ENCODE results near the gene GLB1L3.
"Not testable (repeated sequence)": the region's sequence is repeated elsewhere in the genome, so short reads cannot be mapped to it uniquely, and the experiment has no call there.

GLB1L3 gene

DNA sequence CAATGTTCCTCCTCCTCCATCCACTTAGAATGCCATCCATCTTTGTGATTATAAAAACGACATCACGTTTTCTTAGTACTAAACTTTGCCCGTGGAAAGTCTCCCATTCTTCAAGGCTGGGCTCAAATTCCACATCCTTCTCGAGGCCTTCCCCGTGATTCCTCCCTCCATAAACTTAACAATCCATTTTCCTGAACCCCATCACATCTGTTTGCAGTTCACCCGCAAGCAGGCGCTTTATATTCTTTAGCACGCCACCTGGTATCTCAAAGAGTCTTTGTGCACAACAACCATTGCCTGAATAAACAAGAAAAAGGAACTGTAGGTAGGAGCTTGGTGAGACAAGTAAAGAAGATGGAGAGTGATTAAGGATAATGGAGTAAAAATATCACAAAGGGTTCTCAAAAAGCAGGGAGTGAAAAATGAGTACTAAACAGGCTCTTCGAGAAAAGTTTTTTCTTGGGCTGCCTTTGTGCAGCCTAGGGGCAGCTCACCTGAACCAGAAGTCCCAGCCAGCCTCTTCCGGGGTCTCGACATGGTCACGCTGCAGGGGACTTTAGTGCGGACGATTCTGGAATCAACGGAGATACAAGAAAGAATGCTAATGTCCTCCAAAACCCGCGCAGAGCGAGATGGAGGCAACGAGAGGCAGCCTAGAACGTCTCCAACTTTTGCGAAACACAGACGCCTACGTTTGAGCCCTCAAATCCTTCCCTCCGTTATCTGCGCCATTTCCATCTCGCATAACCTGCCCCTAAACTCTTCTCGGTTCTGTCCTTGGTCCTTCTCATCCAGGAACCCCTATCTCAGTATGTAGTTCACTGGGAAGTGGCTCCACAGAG, 23.6 kb upstream of the GLB1L3 start:
- peak; percentile 47 for DNase-seq (ENCODE audit: low spot score)

DNA sequence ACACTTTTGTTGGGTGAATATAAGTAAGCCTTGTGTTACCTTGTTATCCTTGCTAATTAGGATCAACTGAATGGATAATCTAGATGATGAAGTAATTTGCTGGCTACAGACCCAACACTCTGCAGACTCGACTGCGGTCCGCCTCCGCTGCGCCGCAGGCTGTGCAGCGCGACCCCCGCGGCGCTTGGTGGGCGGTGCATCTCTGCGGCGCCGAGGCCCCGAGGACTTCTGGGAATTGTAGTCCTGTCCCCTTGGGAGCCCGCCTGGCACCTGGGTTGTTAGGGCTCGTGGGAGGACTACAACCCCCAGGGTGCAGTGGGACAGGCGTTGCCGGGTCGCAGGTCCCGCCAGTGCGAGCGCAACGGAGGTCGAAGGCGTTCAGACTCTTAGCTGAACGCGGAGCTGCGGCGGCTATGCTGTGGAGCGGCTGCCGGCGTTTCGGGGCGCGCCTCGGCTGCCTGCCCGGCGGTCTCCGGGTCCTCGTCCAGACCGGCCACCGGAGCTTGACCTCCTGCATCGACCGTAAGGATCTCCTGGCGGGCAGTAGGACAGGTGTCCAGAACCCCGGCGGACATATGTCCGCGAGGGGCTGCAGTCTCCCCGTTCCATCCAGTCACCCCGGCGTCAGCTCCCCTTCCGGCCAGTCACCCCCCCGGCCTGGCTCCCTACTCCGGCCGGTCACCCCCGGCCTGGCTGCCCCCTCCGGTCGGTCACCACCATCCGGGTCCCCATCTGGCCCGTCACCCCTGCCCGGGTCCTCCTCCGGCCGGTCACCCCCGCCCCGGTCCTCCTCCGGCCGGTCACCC, 22.8 kb upstream of the GLB1L3 start, which contains the start of the genes ACAD8 and THYN1:
Gene ACAD8, plus strand, starts transcription at position 381 of the 806 bp plus-strand sequence. Its CDS starts 33 bp downstream, at position 414.
Gene THYN1, minus strand, starts transcription at position 165 of the 806 bp plus-strand sequence. CDS start 470 bp downstream, outside the sequence.
- peak; percentile 98 for DNase-seq (ENCODE audit: low spot score)

DNA sequence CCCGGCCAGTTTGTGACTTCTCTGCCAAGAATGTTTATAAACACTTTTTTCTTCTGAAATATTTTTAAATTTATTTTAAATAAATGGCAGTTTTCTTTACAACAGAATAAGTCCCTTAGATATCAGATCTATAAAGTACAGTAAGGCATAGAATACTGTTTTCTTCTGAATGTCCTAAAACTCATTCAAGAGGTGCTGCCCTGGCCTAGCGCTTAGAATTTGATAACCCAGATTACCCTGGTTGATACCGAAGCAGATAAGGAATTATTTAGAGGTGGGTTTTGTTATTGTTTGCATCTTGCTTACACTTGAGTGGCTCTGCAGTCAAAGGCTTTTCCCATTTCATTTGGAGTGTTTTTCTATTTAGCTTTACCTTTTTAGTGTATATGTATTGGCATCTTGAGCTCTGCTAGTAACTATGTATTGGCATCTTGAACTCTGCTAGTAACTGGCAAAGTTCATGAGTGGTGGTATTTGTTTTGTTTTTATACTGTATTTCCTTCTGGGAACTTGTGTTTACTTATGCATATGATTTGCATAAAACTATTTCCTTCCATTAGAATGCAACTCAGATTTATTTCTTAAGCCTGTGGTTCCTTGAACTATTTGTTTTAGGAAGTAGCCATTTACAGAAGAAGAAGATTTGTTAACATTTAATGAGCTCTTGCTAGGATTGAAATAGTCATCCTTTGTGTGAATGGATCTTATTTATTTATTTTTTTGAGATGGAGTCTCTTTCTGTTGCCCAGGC, 21.6 kb upstream of the GLB1L3 start:
- DNase-seq (ENCODE audit: low spot score), result no peak

DNA sequence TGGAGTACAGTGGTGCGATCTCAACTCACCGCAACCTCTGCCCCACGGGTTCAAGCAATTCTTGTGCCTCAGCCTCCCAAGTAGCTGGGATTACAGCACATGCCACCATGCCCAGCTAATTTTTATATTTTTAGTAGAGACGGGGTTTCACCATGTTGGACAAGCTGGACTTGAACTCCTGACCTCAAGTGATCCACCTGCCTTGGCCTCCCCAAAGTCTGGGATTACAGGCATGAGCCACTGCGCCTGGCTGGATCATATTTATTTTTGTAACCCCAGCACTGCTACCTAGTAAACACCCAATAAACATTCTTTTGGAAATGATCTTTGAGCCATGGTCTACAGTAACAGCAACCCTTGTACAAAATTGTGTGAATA, 21.0 kb upstream of the GLB1L3 start:
- DNase-seq (ENCODE audit: low spot score), result not testable (repeated sequence)

DNA sequence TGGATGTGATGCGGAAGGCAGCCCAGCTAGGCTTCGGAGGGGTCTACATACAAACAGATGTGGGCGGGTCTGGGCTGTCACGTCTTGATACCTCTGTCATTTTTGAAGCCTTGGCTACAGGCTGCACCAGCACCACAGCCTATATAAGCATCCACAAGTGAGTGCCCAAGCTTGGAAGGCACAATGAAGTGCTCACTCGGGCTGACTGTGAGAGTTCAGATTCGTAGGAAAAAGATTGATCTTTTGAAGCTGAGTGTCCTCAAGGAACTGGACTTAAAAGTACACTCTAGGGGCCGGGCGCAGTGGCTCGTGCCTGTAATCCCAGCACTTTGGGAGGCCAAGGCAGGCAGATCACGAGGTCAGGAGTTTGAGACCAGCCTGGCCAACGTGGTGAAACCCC, 19.1 kb upstream of the GLB1L3 start:
- no peak for DNase-seq (ENCODE audit: low spot score)

DNA sequence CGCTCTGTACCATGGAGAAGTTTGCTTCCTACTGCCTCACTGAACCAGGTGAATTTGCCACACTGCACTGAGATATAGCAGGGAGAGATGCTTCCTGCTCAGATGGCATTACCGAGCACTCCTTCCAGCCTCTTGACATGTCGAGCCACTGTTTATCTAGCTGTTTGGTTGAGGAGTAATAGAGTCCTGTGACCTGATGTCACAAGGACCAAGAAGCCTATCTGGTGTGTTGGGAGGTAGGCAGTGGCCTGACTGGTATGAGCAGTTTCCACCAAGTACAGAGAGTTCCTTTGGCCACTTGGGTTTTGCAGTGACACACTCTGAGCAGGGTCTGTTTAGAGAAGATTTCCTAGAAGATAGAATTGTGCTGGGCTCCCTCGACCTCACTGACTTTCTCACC, 17.6 kb upstream of the GLB1L3 start:
- DNase-seq (ENCODE audit: low spot score), result no peak

DNA sequence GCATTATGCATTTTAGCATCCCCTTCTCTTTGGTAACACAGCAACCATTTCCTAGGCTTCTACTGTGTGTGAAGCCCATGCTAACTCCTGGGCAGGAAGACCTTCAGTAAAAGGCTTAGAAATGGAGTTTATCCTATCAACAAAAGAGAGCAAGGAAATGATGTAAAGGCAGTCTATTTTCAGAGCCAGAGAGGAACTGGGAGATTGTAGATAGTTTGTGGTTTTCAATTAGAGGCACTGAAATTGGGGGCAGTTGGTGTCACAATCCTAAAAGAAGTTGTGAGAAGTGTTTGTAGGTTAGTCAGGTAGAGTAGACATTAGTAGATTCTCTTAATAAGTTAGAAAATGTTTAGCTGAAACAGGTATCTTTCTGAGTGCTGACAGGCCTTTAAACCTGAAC, 15.7 kb upstream of the GLB1L3 start:
- no peak for DNase-seq (ENCODE audit: low spot score)

DNA sequence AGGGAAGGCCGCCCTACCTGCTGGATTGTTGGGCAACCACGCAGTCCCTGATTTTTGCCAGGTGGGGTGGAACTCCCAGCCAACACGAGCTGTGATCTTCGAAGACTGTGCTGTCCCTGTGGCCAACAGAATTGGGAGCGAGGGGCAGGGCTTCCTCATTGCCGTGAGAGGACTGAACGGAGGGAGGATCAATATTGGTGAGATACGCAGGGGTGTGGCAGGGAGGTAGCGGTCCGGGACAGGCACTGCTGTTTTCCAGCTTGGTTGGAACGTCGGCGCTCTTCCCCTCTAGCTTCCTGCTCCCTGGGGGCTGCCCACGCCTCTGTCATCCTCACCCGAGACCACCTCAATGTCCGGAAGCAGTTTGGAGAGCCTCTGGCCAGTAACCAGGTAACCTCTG, 15.2 kb upstream of the GLB1L3 start:
- DNase-seq (ENCODE audit: low spot score), result no peak

DNA sequence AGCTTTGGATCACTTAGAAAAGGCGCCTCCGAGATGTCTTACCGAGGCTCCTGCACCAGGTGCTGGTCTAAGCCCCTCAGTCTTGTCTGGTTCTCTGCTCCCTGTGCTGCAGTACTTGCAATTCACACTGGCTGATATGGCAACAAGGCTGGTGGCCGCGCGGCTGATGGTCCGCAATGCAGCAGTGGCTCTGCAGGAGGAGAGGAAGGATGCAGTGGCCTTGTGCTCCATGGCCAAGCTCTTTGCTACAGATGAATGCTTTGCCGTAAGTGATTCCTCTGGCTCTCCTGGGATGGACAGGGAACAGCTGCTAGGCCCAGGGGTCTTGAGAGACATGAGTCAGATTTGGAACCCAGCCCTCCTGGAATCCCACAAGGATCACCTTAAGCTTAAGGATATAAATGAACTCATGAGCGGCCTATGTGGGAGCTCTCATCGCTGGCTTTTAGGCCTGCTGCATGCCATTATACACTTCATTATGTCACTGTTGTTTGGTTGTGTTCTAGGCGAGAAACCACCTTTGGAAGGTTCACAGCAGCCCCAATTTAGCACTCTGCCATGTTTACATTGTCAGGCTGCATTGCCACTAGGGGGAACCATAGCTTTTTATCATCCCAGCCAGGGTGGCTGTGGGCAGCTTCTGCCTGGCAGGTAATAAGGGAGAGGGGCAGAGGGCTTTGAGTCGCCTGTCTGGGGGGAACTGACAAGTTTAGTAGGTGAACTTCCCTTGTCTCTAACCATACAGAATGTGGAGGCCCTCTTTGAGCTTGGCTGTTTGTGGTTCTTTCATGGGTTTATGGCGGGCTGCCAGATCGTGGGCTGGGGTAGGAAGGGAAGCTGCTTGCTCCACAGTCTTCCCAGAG, 14.3 kb upstream of the GLB1L3 start:
- DNase-seq (ENCODE audit: low spot score), result peak; percentile 78

DNA sequence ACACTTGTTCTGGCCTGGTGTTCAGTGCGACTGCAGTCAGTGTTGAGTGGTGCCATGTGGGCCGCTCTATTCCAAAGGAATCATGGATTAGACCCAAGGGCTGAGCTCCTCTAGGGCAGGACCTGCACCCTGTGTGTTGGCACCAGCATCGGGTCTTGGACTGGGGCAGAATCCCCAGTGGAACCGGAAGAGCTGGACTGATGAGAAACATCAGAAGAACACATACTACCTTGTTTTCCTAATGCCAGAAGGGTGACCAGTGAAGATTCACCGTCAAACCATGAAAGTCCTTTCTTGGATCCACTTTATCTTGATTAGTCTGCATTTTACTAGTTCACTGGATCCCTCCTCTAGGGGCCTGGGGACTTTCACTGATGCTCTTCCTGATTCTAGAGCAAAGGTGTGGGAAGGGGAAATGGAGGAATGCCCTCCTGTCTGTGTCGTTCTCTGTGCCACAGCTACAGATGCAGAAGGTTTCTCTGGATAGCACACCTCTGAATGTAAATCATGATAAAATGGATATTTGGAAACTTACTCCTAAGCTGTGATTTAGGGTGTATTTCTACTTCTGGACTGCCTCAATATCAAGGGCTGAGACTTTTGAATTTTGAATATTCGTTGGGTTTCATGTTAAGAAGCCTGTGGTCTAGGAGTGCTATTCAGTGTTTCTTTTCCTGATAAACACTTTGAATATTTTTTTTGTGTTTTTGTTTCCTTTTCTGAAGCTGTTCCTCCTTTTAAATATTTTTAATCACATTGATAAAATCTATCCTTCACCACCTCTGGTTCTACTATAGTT, 11.0 kb upstream of the GLB1L3 start:
- DNase-seq (ENCODE audit: low spot score), result no peak

DNA sequence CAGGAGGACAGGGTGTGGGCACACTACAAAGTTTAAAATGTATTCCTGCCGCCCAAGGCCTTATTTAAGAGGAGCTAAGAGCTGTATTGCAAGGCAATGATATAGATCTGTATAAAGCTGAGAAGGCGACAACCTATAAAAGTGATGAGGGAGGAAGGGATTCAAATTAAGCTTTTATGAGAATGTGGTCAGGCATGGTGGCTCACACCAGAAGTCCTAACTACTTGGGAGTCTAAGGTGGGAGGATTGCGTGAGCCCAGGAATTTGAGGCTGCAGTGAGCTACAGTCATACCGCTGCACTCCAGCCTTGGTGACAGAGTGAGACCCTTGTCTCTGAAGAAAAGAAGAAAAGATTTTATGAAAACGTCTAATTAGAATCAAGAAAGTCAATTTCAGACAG, 9.7 kb upstream of the GLB1L3 start:
- DNase-seq (ENCODE audit: low spot score), result no peak

DNA sequence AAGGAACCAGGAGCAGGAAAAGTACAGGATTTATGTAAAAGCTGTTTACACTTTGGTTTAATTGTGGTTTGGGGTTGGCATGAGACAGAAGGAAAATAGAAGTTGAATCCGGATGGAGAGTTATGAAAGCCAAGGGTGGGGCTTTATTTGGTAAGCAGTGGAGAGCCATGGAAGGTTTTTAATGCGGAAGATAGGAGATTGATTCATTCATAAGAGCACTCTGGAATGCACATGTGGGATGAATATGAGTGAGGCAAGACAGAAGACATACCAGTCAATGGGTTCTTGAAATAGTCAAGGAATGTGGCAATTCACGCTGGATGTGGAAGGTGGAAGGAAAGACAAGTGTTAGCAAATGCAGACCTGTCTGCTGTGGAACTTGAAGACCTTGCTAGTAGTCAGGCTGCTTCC, 9.3 kb upstream of the GLB1L3 start:
- DNase-seq (ENCODE audit: low spot score), result no peak

DNA sequence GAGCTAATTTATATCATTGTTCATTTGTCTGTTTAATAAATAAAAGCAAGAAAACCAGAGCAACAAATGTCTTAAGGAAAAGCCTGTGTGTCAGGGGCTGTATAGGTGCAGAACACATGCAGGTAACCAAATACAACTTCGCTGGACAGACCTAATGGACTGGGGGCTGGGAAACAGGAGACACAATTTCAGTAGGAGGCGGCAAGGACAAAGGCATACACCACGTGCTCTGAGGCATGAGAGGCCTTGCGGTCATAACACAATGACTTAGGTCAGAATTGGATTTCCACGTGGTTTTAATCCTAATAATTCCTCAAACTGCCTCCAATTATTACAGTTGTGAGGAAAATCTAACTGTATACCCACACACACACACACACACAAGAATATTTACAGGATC, 8.7 kb upstream of the GLB1L3 start:
- DNase-seq (ENCODE audit: low spot score), result no peak

DNA sequence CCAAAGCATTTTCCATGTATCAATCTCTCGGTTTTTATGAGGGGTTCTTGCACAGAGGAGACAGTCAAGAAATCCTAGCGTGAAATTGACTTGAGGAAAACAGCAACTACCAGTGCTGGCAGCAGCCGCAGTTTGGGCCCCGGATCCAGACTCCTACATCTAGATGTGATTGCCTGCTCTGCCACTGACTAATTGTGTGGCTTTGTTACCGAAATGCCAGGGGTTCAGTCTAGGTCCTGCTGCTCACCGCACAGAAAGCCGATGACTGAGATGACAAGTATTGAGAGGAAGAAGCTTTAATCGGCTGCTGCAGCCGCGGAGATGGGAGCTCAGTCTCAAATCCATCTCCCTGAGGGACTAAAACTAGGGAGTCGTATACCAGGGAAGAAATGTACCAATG, 8.2 kb upstream of the GLB1L3 start:
- no peak for DNase-seq (ENCODE audit: low spot score)

DNA sequence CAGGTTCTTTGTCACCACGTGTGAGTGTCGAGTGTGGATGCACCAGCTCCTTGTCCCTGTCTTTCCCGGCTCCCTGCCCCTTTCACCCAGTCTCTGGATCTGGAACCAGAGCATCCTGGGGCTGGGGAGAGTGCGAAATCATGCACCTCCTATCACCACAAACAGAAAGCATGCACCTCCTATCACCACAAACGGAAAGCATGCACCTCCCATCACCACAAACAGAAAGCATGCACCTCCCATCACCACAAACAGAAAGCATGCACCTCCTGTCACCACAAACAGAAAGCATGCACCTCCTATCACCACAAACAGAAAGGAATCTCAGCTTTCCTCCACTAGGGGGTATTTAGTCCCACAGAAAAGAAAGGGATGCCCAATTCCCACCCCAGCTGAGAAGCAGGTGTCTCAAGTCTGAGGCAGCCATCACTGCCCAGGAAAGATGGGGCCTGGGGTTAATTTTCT, 5.9 kb upstream of the GLB1L3 start:
- peak; percentile 51 for DNase-seq (ENCODE audit: low spot score)

DNA sequence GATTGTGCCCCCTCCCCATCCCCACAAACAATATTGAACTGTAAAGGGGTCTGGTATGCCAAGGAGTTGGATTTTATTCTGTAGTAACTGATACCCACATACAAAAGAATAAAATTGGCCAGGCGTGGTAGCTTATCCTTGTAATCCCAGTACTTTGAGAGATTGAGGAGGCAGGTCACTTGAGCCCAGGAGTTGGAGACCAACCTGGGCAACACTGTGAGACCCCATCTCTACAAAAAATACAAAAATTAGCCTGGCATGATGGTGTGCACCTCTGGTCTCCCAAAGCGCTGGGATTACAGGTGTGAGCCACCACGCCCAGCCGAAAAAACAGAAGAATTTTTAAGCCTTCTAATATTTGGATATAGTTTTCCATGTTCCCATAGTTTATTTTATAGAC, 4.2 kb upstream of the GLB1L3 start:
- no peak for DNase-seq (ENCODE audit: low spot score)

DNA sequence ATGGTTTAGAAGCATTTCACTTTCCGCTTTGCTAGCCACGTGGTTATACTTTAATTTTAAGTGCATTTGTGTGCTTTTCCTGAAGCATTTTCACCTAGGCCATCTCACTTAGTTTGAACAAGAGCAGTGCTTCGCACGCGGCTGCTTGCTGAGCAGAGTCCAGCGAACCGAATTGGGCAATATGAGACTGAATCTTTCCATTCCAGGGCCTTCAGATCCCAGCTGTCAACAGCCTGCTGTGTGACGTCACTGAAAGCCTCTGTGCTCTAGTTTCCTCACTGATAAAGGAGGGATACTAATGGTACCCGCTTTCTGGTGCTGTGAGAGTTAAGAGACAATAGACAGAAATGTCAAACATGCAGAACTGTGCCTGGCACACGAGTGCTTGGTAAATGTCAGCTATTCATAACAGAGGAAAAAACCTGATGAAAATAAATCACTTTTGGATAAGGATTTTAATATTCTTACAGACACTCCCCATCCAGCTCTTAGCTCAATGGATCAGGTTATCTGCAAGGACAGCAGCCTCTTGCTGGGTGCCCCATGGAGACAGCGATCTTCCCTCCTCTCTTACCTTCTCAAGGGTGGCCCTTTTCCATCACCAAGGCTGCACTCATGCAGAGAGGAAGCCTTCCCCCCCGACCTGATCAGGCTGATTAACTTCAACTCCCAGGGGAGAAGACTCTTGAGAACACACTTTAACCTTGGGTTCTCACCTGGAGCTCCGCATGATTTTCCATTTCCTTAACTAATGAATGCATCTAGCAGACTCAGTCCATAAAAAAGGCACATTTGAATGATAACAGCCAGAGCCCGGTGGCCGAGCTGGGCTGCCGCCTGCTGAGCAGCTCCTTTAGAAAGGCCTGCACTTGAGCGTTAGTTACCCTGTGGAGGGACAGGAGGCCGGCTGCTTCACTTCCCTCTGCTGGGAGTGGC, 3.5 kb upstream of the GLB1L3 start:
- DNase-seq (ENCODE audit: low spot score), result no peak

DNA sequence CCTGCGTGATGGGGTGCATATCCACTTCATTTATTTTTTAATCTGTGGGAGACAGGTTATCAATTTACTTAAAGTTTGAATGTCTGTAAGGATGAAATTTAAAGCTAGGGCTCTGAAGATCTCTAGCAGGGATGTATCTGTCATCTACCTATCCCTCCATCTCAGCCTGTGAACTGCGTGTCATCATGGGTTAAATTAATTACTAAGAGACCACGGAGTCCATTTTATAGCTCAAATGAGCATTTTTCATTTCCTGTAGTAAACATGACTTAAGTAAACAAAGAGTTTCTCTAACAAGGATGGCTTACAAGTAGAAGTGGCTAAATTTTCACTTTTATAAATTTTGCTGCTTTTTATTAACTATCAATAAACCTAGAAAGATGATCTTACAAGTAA, 2.9 kb upstream of the GLB1L3 start:
- DNase-seq (ENCODE audit: low spot score), result no peak

DNA sequence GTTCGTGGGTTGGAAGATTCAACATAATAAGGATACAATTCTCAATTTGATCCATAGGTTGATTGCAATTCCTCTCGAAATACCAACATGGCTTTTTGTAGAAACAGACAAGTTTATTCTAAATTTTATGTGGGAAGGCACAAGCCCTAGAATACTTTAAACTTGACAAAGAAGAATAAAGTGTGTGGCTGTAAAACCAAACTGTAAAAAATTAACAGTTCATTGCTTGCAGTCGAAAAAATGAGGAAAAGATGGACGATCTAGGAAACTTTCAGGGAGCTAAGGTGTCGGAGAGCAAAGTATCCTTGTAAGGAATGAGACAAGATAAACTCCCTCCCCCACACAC, 1.0 kb upstream of the GLB1L3 start:
- DNase-seq (ENCODE audit: low spot score), result no peak

All from D341Med (cell line).